ENCODE measurements around the gene CNNM3. TPM values are rescaled to one million over a fixed set of nuclear protein-coding genes. Genes with fewer than 3 reads are reported as not detected.

Gene CNNM3
- total RNA-seq, 6 experiments from 2014 or later = 11.5 to 37.6 (median 21.6) TPM

DNA sequence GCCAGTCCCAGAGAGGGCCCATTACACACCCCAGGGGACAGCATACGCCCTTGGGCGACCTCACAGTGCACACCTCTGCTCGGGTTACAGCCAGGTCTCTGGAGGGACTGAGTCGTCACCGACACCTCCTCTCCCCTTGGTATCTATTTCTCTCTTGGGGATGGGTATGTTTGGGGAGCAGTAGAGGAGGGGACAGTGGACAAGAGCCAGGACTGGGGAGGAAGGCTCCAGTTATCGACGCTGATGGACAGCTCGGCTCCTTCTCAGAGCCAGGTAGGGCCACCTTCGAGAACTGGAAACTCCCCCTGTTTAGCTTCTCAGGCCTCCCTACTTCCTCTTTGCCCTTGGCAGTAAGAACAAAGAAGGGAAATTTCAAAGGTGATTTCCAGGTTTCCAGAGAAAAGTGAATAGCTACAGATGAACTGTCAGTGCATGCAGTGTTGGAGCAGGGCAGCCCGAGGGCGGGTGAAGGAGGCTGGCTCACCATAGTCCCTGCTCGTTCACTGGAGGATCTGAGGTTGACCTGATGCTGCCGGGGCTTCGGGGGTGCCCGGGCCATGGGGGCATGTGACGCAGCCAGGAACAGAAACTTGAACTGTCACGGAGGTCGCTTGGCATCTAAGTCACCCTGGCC, 58.2 kb downstream of the CNNM3 start:
- intact Hi-C loops (cut with DNase I) = no loop called here

DNA sequence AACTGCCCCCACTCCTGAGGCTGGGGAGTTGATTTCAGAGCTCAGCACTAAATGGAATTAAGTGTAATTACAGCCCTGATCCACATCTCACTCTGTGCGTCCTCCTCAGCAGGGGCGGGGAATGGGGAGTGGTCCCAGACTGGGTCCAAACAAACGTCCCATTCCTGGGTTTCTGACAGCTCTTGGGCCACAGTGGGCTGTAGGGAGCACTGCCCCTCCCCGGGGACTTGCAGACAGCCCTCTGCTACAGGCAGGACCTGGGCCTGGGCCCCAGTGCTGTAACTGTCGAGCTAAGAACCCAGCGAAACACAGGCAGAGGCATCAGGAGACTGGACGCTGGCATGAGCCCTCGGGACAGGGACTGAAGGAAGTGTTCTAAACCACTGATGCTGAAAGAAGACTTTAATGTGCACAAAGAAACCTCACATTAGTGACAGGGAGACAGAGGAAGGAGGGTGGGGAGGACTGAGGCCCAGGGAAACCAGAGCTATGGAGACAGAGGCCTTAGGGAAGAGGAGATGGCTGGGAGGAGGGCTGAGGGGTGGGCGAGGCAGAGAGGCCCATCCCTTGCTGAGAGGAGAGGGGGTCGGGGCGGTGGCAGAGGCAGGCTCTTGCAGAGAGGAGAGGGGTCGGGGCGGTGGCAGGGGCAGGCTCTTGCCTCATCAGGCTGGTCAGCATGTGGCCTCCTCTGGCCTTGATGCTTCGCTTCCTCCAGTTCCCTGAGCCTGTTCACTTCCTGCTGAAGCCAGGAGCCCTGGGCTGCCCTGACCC, 59.6 kb downstream of the CNNM3 start:
- Histone ChIP-seq H3K27ac (no peak overlapping the region), H3K9me3 (no peaks in the 10 kb centered on the region), H3K4me3 (no peak overlapping the region), H3K27me3 (no peaks in the 10 kb centered on the region), H3K36me3 (no peaks in the 10 kb centered on the region), H3K4me1 (peaks cover 0 to 6% (median 0%) of the 10 kb centered on the region in 4 donors)
- ATAC-seq (peak; percentile 16 to 36 (median 24)), DNase-seq (no peak)
- intact Hi-C loops (cut with DNase I) = no loop called here
- no peak for TF ChIP-seq CTCF (IDR thresholded peaks at IDR 0.05)
- no peak for TF ChIP-seq POLR2A (IDR thresholded peaks at IDR 0.05)
- whole genome bisulfite sequencing (ENCODE audit: insufficient coverage, low coverage, low lambda C conversion rate, missing lambda C conversion rate) = 78% methylated on average over 6 of the region's 14 CpGs

More for the DNA sequence above, 58.2 kb downstream of the CNNM3 start:
- no peaks in the 10 kb centered on the region for H3K9me3 ChIP-seq
- TF ChIP-seq CTCF (IDR thresholded peaks at IDR 0.05) (no peak), POLR2A (IDR thresholded peaks at IDR 0.05) (no peak)
- H3K4me3 ChIP-seq = no peak overlapping the region
- H3K27ac ChIP-seq = no peak overlapping the region
- no peaks in the 10 kb centered on the region for H3K36me3 ChIP-seq
- no peaks in the 10 kb centered on the region for H3K27me3 ChIP-seq
- DNase-seq (no peak), ATAC-seq (peak in 1 of 4 donors; percentile 3)
- peaks cover 0 to 9% (median 0%) of the 10 kb centered on the region in 4 donors for H3K4me1 ChIP-seq
- 23% methylated on average over 5 of the region's 18 CpGs for WGBS (ENCODE audit: insufficient coverage, low coverage, low lambda C conversion rate, missing lambda C conversion rate)

DNA sequence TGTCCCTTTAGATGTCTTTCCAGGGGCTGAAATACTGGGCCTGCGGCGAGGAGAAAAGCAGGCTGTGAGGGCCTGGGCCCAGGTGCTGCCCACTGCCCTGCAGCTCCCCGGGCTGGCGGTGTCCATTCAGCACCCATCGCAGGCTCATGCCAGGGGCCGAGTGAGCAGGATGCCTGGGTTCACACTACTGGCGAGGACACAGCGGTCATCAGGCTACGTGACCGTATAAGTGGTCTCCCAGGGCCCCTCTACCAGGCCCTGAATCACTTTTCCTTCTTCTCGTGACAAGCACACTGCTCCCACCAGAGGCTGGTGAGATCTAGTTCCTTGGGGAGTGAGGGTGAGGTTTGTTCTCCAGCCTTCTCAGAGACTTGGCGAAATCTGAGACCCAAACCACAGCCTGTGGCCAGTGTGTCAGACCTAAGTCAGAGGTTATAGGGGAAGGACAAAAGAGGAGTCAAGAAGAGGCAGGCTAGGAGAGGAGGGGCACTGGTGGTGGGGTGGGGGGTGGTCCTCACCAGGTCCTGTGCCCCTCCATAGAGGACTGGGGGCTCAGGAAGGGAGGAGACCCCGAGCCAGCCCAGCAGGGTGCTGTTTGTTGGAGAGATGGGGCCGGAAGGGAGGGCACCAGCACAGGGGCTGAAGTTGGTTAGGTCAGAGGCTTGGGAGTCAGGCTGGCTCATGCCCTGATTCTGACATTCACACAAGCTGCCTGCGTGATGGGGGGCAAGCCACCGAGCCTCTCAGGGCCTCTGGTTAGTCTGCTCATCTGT, 60.4 kb downstream of the CNNM3 start:
- 58% methylated on average over 3 of the region's 16 CpGs for WGBS (ENCODE audit: insufficient coverage, low coverage, low lambda C conversion rate, missing lambda C conversion rate)

More for the DNA sequence above, 60.4 kb downstream of the CNNM3 start:
- no peaks in the 10 kb centered on the region for H3K9me3 ChIP-seq
- no peaks in the 10 kb centered on the region for H3K36me3 ChIP-seq
- no peak overlapping the region for H3K27ac ChIP-seq
- no peak for DNase-seq
- no peak for ATAC-seq
- TF ChIP-seq POLR2A (IDR thresholded peaks at IDR 0.05) (no peak), CTCF (IDR thresholded peaks at IDR 0.05) (no peak)
- intact Hi-C loops (cut with DNase I) = no loop called here
- no peaks in the 10 kb centered on the region for H3K27me3 ChIP-seq
- peaks cover 0 to 4% (median 0%) of the 10 kb centered on the region in 4 donors for H3K4me1 ChIP-seq
- H3K4me3 ChIP-seq = no peak overlapping the region
